NCI-H2227 (cell line): Measurements from ENCODE around the gene PCSK2.
"Not testable (repeated sequence)": the region's sequence is repeated elsewhere in the genome, so short reads cannot be mapped to it uniquely, and the experiment has no call there.

ENCODE experiments used
- DNase-seq: peaks from one replicate; lab custom pipeline; 2025; ENCODE audit not compliant: unreplicated experiment; lab: John Stamatoyannopoulos, UW

Gene PCSK2

DNA sequence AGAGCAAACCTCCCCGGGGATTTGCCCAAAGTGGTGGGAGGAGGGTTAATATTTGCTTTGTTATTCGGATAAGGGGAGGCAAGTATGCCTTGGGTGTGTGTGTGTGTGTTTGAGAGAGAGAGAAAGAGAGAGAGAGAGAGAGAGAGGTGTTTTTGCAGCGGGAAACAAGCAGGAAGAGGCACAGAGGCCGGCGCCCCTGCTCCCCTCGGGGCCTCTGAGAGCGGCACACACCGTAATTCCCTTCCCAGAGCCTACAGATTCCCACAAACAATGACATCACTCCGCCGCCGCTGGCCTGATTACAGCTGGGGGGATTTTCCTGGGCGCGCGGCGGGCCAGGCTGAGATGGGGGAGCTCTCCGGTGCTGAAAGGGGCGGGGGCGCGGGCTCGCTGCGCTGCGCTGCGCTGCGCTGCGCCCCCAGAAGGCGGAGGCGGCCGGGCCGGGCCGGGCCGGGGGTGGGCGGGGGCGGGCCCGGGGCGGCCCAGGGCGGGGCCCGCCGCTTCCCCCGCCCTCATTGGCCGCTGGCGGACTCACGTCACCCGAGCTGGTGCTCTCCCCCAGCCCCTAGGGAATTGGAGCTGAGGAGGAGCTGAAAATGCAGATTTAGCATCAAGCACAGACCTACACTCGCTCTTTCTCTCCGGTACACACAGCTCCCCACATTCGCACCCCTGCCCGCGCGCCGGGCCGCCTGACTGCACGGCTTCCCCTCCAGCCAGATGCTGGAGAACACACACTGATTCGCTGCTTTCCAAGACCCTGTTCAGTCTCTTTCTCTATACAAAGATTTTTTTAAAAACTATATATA, at the start of gene PCSK2:
Gene PCSK2 (plus strand): TSS at position 631 of the 809 bp plus-strand sequence. CDS start 266 bp downstream, outside the sequence.
- DNase-seq = peak; percentile 99

- peak; percentile 21 for DNase-seq
Measured at GRCh38 chr20:17177341-17177740, 49.5 kb upstream of the PCSK2 start.

- no peak for DNase-seq
Measured at GRCh38 chr20:17179840-17180239, 47.0 kb upstream of the PCSK2 start.

DNA sequence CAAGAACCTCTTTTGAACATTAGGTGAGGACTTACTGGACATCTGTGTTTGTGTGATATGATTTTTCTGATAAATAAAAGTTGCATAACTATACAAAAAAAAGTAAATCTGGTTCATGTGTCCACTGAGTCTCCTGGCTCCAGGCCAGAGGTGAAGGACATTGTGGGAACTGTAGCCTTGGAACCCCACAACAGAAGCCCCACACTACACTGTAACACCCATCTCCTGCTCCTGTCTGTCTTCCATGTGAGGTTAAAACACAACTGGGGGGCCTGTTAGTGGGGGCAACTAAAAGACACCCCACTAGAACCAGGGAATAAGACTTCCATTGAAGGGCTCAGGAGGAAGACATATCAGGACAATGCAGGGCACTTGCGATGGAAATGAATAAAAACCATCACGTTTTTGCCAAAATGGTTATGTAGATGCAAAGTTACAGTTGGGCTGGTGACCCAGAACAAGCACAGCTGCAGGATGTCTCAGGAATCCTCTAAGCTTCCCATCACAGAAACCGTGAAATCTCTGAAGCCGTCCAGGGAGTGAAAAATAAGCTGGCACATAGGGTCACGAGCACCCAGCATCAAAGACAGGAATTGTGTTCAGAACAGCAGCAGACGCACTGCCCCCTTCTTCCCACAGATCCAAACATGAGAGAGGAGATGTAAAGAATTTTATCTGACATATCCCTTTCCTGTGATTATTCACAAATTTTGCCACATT, 36.7 kb upstream of the PCSK2 start:
- DNase-seq = no peak

DNA sequence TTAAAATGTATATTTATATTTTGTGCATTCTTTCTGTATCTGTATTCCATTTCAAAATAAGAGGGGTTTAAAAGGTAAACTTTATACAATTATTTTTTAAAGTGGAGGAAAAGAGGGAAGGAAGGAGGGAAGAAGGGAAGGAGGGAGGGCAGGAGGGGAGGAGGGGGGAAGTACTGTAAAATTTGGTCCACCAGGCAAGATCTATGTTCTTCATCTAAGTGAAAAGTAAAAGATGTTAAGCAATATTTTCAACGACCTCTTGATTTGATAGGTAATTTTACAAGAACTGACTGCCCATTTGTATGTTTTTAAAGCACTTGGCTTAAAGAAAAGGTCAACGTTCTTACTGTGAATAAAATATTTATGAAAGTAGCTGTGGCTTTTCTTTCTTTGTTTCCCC, 29.8 kb upstream of the PCSK2 start:
- no peak for DNase-seq

- DNase-seq = peak; percentile 13
Measured at GRCh38 chr20:17202030-17202429, 24.8 kb upstream of the PCSK2 start.

- DNase-seq = peak; percentile 82
Measured at GRCh38 chr20:17202673-17203072, 24.2 kb upstream of the PCSK2 start.

DNA sequence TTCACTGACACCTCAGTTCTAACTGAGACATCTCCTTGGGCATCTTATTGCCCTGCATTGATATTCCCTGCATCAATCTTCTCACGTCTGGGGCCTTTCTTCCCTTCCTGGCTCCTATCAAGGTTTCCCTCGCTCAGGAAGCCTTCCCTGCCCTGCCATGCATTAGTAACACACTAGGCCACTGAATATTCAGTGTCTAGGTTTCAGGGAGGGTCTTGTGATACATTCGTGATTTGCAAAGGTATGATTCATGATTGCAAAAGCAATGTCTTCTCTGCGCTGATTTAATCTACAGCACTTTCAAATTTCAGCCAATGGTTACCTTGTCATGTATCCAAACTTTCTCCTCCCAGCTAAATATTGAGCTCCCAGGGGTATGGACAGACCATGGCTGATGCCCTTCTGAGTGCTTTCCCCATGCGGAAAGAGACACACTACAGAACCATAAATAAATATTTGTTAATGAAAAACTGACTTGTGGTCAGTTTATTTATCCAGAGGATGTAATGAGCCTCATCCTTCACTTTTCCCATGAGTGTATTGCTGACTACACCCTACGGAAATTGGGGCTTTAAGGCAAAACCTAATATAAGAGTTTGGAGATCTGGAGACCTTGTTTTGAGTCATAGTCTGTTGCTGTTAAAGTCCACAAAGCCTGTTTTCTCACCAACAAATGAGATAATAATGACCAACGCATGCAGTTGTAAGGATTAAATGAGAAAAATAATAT, 21.6 kb upstream of the PCSK2 start:
- DNase-seq = no peak

- no peak for DNase-seq
Measured at GRCh38 chr20:17210387-17210786, 16.5 kb upstream of the PCSK2 start.

DNA sequence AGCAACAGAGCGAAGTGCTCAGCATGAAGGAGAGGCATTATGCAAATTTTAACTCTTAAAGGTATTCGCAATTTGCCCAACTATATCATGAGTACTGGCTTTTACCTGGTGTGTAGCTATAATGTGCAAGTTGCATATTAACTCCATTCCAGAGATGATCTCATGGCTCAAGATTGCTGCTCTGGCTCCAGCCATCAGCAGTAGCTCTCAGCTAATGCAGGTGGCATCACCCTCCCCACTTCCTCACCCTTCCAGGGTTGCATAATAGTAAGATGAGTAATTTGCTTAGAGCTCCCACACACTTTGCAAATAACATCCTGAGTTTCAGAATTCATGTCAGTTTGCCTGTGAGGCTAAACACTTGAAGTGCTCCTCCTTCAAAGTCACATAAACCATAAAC, 15.9 kb upstream of the PCSK2 start:
- DNase-seq = no peak

DNA sequence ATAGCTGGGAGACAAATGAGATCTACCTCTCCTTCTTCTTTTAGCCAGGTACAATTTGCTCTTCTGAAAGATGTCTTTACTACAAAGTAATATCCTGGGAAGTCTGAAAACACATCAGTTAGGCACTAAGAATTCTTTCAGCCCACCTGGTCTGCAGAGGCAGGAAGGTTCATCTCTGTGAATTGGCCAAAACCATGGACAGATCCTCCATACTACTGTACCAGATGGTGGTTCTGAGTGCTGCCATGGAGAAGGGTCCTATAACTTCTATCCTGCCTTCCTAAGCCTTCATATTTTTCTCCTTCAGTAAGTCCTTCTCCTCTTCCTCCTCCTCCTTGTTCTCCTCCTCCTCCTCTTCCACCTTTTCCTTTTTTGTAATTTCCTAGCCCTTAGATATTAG, 11.7 kb upstream of the PCSK2 start:
- DNase-seq = no peak

DNA sequence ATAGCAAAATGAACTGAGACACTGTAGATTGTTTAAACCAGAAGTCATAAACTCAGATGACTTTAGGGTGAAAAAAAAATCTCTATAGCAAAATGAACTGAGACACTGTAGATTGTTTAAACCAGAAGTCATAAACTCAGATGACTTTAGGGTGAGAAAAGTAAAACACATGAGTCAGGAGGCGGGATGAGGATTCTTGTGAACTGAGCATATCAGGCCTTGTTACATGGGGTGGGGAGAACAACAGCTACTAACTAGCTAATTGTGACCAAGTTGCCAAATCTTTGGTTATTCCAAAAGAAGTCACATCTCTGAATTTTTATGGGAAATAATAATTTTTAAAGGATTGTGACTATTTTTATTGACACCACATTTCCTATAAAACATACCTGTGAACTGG, 7.0 kb upstream of the PCSK2 start:
- DNase-seq = not testable (repeated sequence)

DNA sequence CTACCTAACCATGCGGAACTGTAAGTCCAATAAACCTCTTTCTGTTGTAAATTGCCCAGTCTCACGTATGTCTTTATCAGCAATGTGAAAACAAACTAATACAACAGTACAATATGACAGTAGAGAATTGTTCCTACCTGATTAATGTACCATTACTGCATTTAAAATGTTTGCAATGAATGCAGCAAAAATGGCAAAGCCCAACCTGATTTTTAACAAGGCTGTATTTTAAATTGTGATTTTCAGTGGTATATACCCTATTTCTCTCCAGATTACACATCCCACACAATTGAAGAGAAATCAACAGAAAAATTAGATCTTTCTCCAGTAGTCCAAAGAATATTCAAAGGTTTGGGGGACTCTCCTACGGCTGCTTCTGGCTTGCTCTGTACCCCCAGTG, 3.3 kb upstream of the PCSK2 start:
- DNase-seq = peak; percentile 24

DNA sequence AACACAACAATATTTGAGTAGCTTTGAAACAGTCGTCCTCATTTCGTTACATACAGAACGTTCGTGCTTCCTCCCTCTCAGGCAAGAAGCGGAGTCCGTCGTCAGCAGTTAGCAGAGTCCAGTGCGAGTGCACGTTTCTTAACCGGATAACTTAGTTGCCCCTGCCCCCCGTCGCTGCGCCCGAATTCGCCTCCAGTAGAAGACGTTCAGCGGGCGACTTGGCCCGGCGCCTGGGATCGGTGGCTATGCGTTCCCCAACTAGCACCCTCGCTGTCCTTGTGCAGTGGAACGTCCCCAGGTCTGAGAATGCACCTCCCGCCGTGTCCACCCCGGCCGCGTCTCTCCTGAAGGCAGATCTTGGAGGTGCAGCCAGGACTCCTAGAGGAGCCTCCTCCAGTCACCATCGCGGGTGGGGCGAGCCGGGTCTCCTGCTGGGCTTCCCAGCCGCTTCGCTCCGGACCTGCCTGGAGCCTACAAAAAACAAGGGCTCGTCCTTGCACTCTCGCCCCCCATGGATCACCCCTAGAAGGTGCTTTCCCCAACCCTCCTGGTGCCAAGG, 910 bp upstream of the PCSK2 start:
- peak; percentile 82 for DNase-seq

GRCh38 chr20:17227219-17227575, 357 bp downstream of the PCSK2 start:
- peak; percentile 70 for DNase-seq

DNA sequence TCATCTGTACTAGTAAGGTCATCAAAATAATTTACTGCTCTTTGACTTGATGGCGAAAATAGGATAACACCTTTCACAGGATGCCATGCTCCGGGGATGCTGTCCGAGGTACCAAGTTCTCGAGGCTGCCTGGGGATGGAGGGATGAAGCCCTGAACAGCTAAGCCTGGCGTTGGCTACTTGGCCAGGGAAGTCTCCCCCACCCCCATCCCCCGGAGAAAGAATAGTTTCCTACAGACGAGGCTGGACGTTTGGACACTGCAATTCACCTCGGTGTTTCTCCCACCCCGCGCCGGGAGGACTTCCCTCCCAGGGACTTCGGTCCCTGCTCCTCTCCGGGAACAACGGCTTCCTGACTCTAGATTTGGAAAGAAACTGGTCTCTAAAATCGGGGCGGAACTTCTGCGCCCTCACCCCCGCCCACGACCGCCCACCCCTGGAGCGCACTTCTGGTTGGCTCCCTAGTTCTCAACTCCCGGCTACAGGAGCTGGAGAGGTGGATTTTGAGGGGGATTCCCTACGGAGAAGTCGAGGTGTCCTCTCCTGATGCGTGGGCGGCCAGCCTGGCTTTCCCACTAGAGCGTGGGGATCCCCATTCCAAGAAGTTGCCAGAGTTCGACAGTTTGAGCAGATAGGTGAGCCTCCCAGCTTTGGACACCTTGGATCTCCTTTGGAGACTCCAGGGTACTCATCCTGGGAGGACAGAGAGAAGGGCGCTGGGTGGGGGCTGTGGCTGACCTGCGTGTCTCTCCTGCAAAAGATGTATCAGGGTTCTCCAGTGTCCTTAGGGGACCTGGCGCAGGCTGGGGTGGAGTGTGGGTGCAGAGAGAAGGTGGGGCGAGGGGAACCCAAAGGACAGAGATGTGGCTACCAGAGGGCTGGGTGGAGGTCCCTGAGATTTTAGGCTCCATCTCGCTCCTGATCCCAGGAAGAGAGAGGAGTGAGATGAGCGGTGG, 1.1 kb downstream of the PCSK2 start:
- DNase-seq = peak; percentile 52

DNA sequence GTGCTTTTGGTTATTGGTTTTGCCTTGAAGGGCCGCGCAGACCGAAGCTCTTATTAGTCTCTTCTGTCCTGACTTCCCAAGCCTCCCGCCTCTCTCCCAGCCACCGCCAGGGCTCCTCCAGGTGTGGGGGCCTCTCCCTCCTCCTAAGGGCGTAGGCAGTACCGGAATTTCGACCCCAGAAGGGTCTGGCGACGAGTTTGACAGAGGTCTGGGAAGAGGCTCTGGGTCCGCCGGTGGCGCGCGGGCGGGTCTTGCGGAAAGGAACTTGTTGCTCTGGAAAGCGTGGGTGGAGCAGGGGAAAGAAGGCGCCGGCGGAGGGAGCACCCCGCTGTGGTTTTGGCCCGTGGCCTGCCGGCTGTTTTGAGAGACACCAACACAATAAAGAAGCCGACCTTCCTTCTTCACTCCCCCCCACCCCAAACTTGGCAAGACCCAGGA, 1.8 kb downstream of the PCSK2 start:
- peak; percentile 38 for DNase-seq

DNA sequence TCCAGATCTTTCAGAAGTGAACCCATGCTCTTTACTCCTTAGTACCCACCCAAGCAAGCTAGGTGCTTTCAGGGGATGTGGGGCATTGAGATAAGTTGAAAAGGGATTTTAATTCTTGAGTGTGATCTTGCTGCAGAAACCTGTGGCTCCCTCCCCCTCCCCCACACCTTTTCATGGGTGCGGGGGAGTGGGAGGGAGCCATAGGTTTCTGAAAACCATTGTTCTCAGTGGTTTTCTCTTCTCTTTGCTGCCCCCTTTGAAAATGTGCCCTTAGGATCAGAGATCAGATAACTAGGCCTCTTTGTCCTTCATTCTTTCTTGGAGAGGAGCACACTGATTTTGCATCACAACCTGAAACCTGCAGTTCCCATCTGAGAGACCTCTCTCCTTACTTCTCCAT, 2.4 kb downstream of the PCSK2 start:
- DNase-seq = no peak

GRCh38 chr20:17233626-17234025, 6.8 kb downstream of the PCSK2 start:
- peak; percentile 59 for DNase-seq

DNA sequence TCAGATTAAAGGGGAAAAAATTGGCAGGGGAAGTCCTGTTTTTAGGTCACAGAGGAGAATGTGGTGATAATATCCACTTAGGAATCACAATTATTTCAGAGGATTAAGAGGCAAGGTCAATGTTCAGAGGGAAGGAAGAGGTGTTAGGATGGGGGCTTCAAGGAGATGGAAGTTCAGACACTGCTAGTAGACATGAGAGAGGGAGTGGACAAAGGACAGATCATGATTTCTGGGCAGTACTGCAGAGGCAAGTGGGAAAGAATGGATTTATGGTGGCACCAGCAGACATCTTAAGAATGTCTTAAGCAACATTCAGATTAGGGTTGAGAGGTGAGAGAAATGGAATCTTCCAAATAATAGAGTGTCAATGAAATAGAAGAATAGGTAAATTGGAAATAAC, 9.9 kb downstream of the PCSK2 start:
- no peak for DNase-seq
